Keratinocyte (primary cell): ENCODE results near the gene CAPSL. TPM values are rescaled to one million over a fixed set of nuclear protein-coding genes. Genes with fewer than 3 reads are reported as not detected.

ENCODE experiments used
- DNase-seq: peaks from one replicate; pipeline ENCODE4 v3.0.0-alpha.2; 2011; ENCODE audit warnings: low read depth, missing footprints, low spot score
- FAIRE-seq: peaks from 2 replicates; lab custom pipeline; 2011; peaks lifted over from hg19 to GRCh38; lab: Jason Lieb, UNC
- H2AFZ ChIP-seq: 2 replicates; pipeline ENCODE4 v1.6.0; 2012; ENCODE audit warnings: low read length, control low read depth, inconsistent platforms; ENCODE audit not compliant: control insufficient read depth
- H3K27ac ChIP-seq: 2 replicates; pipeline ENCODE4 v1.5.1; 2011; ENCODE audit warnings: low read length; ENCODE audit not compliant: control insufficient read depth, insufficient read depth
- H3K27me3 ChIP-seq: 3 replicates; pipeline ENCODE4 v1.6.0; 2011; ENCODE audit warnings: low read length; ENCODE audit not compliant: control insufficient read depth, insufficient read depth; ENCODE audit errors: extremely low read depth
- H3K36me3 ChIP-seq, 2 experiments: 2 replicates in 1 of 2; 3 replicates in 1 of 2; pipeline ENCODE4 v1.5.1; 2011; ENCODE audit warnings: low read length in 2 of 2, mild to moderate bottlenecking in 1 of 2; ENCODE audit not compliant: control insufficient read depth in 2 of 2, insufficient read depth in 2 of 2; ENCODE audit errors: extremely low read depth in 1 of 2
- H3K4me1 ChIP-seq: 3 replicates; pipeline ENCODE4 v1.5.1; 2011; ENCODE audit warnings: low read length; ENCODE audit not compliant: control insufficient read depth, insufficient read depth; ENCODE audit errors: extremely low read depth
- H3K4me2 ChIP-seq: 3 replicates; pipeline ENCODE4 v1.6.0; 2011; ENCODE audit warnings: low read depth, low read length; ENCODE audit not compliant: control insufficient read depth, insufficient read depth; ENCODE audit errors: extremely low read depth
- H3K4me3 ChIP-seq, 3 experiments: fragments of 200-600 bp in 1 of 3; sonication (generic) in 1 of 3; 2 replicates in 2 of 3; 3 replicates in 1 of 3; pipeline ENCODE4 v1.5.1; 2011 to 2016; ENCODE audit warnings: low read length in 3 of 3, mild to moderate bottlenecking in 3 of 3, control low read depth in 2 of 3, inconsistent platforms in 1 of 3, low read depth in 1 of 3, mixed read lengths in 1 of 3, mixed run types in 1 of 3, moderate library complexity in 1 of 3; ENCODE audit not compliant: control insufficient read depth in 2 of 3, insufficient read depth in 2 of 3; ENCODE audit errors: extremely low read depth in 1 of 3
- H3K79me2 ChIP-seq: 2 replicates; pipeline ENCODE4 v1.6.0; 2012; ENCODE audit warnings: low read length; ENCODE audit not compliant: control insufficient read depth, insufficient read depth
- H3K9ac ChIP-seq: 3 replicates; pipeline ENCODE4 v1.6.0; 2011; ENCODE audit warnings: low read length; ENCODE audit not compliant: control insufficient read depth, insufficient read depth; ENCODE audit errors: extremely low read depth
- H3K9me1 ChIP-seq: 3 replicates; pipeline ENCODE4 v1.6.0; 2011; ENCODE audit warnings: low read length; ENCODE audit not compliant: control insufficient read depth, insufficient read depth; ENCODE audit errors: extremely low read depth
- H3K9me3 ChIP-seq: 2 replicates; pipeline ENCODE4 v1.5.1; 2012; ENCODE audit warnings: low read depth, low read length; ENCODE audit not compliant: control insufficient read depth
- H4K20me1 ChIP-seq: 3 replicates; pipeline ENCODE4 v1.6.0; 2011; ENCODE audit warnings: low read length; ENCODE audit not compliant: control insufficient read depth, insufficient read depth; ENCODE audit errors: extremely low read depth
- EZH2 ChIP-seq: IDR thresholded peaks from one replicate; pipeline ENCODE4 v1.6.1; 2012; ENCODE audit warnings: inconsistent platforms, mild to moderate bottlenecking, low read length, moderate library complexity
- dilution Hi-C: fragments of 300-500 bp; cut with MboI; formaldehyde crosslinking; loops from one replicate; pipeline ENCODE4 v1.7.0; 2020; ENCODE audit warnings: low sequenced_read_pairs; ENCODE audit not compliant: extremely low pct_ligation_motif_present
- polyA plus RNA-seq, 5 experiments: library from polyadenylated mRNA; depleted of rRNA in 3 of 5; stranded (reverse) in 3 of 5; stranded (forward) in 1 of 5; unstranded in 1 of 5; fragments of >200 nt; gene quantifications; 1 replicate in 1 of 5; 2 replicates in 3 of 5; 3 replicates in 1 of 5; pipeline versions ENCODE4 v1.2.1 to v1.2.3, GENCODE V29; 2011 to 2012; ENCODE audit warnings: missing spikeins in 2 of 5, low read depth in 1 of 5, low replicate concordance in 1 of 5
- TF ChIP-seq, protein P1 (sequence below), 3 experiments: IDR thresholded peaks in 1 of 3; conservative IDR thresholded peaks in 1 of 3; optimal IDR thresholded peaks in 1 of 3; 2 replicates in 2 of 3; 3 replicates in 1 of 3; pipeline versions ENCODE3 to v1.5.1; 2011; ENCODE audit warnings: low read length in 3 of 3, mild to moderate bottlenecking in 3 of 3, moderate library complexity in 2 of 3, control low read depth in 1 of 3, inconsistent platforms in 1 of 3; ENCODE audit not compliant: insufficient read depth in 2 of 3; ENCODE audit errors: extremely low read depth in 1 of 3

CAPSL gene
- polyA plus RNA-seq, 1 donor (not counting 4 experiments of a cell fraction or from before 2014, with no cell fraction given) = not detected

GRCh38 chr5:35956429-35956828 is 18.0 kb upstream of the CAPSL start:
- DNase-seq (no peak), FAIRE-seq (no peak)
- TF ChIP-seq, protein P1, sequence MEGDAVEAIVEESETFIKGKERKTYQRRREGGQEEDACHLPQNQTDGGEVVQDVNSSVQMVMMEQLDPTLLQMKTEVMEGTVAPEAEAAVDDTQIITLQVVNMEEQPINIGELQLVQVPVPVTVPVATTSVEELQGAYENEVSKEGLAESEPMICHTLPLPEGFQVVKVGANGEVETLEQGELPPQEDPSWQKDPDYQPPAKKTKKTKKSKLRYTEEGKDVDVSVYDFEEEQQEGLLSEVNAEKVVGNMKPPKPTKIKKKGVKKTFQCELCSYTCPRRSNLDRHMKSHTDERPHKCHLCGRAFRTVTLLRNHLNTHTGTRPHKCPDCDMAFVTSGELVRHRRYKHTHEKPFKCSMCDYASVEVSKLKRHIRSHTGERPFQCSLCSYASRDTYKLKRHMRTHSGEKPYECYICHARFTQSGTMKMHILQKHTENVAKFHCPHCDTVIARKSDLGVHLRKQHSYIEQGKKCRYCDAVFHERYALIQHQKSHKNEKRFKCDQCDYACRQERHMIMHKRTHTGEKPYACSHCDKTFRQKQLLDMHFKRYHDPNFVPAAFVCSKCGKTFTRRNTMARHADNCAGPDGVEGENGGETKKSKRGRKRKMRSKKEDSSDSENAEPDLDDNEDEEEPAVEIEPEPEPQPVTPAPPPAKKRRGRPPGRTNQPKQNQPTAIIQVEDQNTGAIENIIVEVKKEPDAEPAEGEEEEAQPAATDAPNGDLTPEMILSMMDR (optimal IDR thresholded peaks at IDR 0.05 in 1 of 3, IDR thresholded peaks at IDR 0.05 in 1 of 3, conservative IDR thresholded peaks at IDR 0.05 in 1 of 3; ENCODE audit: extremely low read depth in 1 of 3, insufficient read depth in 2 of 3, low read length in 3 of 3) = no peak
- TF ChIP-seq EZH2 = no peak
- Histone ChIP-seq H3K9ac (no peak overlapping the region), H3K27ac (no peak overlapping the region), H3K79me2 (no peaks in the 10 kb centered on the region), H3K9me3 (no peaks in the 10 kb centered on the region), H3K27me3 (peaks cover 6% of the 10 kb centered on the region), H3K9me1 (no peaks in the 10 kb centered on the region), H3K4me2 (no peak overlapping the region), H4K20me1 (no peaks in the 10 kb centered on the region), H3K4me3 (no peak overlapping the region), H3K36me3 (no peaks in the 10 kb centered on the region), H3K4me1 (no peaks in the 10 kb centered on the region), H2AFZ (no peak overlapping the region)
- dilution Hi-C loops = no loop called here

GRCh38 chr5:35954175-35954574 is 15.8 kb upstream of the CAPSL start:
- no peak overlapping the region for H3K9ac ChIP-seq
- no peak for FAIRE-seq
- no peak overlapping the region for H2AFZ ChIP-seq
- no peak overlapping the region for H3K4me3 ChIP-seq
- H3K27ac ChIP-seq = no peak overlapping the region
- no peaks in the 10 kb centered on the region for H3K79me2 ChIP-seq
- no peak overlapping the region for H3K4me2 ChIP-seq
- no peaks in the 10 kb centered on the region for H4K20me1 ChIP-seq
- no peaks in the 10 kb centered on the region for H3K9me1 ChIP-seq
- no peaks in the 10 kb centered on the region for H3K4me1 ChIP-seq
- peaks cover 6% of the 10 kb centered on the region for H3K27me3 ChIP-seq
- no peaks in the 10 kb centered on the region for H3K9me3 ChIP-seq
- no peak for TF ChIP-seq EZH2
- TF ChIP-seq, protein P1 (optimal IDR thresholded peaks at IDR 0.05 in 1 of 3, IDR thresholded peaks at IDR 0.05 in 1 of 3, conservative IDR thresholded peaks at IDR 0.05 in 1 of 3; ENCODE audit: extremely low read depth in 1 of 3, insufficient read depth in 2 of 3, low read length in 3 of 3) = no peak
- DNase-seq = no peak
- dilution Hi-C loops = no loop called here
- no peaks in the 10 kb centered on the region for H3K36me3 ChIP-seq
